ENCODE measurements around the gene ASB10. TPM values are rescaled to one million over a fixed set of nuclear protein-coding genes. Genes with fewer than 3 reads are reported as not detected.
A peak's percentile ranks its signal among the peaks of the same experiment; 100 is the strongest.

Gene ASB10
- total RNA-seq, 1 donor from 2014 or later, result not detected

- Mint-ChIP-seq H3K27ac (ENCODE audit: unreplicated experiment) (no peak overlapping the region), H3K27me3 (ENCODE audit: unreplicated experiment) (peaks cover 7% of the 10 kb centered on the region), H3K36me3 (ENCODE audit: low read depth, unreplicated experiment) (peaks cover 12% of the 10 kb centered on the region), H3K4me1 (ENCODE audit: unreplicated experiment) (no peaks in the 10 kb centered on the region), H3K4me3 (ENCODE audit: unreplicated experiment) (no peak overlapping the region), H3K9me3 (ENCODE audit: unreplicated experiment) (no peaks in the 10 kb centered on the region)
- TF ChIP-seq CTCF (IDR thresholded peaks at IDR 0.05; ENCODE audit: unreplicated experiment), result no peak
- DNase-seq (ENCODE audit: low spot score), result no peak
Measured at GRCh38 chr7:151207804-151208203, 20.8 kb upstream of the ASB10 start.

DNA sequence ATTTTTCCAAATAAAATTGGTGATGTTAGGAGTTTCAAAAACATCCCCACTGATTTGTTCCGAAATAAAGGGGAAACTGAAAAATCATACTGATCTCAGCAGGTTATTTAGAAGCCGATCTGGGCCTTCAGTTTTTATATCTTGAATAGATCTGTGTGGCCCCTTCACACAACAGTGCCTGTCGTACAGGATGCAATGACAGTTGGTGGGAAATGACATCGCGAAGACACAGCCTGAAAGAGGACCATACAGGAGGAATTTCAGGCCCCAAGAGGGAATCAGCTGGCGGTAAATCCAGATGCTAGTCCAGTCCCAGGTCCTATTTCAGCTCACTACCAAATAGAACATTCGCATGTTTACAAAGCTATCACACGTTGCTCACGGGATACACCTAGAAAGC is 20.3 kb upstream of the ASB10 start:
- no peak for TF ChIP-seq CTCF (IDR thresholded peaks at IDR 0.05; ENCODE audit: unreplicated experiment)
- Mint-ChIP-seq H3K36me3 (ENCODE audit: low read depth, unreplicated experiment) (peaks cover 8% of the 10 kb centered on the region), H3K4me3 (ENCODE audit: unreplicated experiment) (no peak overlapping the region), H3K9me3 (ENCODE audit: unreplicated experiment) (no peaks in the 10 kb centered on the region), H3K4me1 (ENCODE audit: unreplicated experiment) (no peaks in the 10 kb centered on the region), H3K27ac (ENCODE audit: unreplicated experiment) (no peak overlapping the region), H3K27me3 (ENCODE audit: unreplicated experiment) (peaks cover 7% of the 10 kb centered on the region)
- DNase-seq (ENCODE audit: low spot score), result no peak

DNA sequence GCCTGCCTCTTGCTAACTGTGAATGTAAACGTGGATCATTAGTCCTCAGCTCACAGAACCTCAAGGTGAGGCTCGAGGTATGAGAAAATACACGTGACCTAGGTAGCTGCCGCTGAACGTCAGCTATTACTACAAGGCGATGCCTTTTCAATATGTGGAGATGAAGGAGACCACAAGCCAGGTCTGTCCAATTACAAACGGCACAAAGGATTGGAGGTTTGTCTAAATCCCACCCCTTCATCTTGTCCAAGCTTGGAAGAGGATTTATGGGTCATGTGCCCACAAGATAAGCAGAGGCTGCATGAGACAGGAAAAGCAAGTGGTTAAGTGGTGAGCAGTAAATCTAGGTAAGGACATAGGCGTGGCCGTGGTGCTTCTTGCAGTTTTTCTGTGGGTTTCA is 19.9 kb upstream of the ASB10 start:
- Mint-ChIP-seq H3K4me1 (ENCODE audit: unreplicated experiment) (no peaks in the 10 kb centered on the region), H3K27ac (ENCODE audit: unreplicated experiment) (no peak overlapping the region), H3K9me3 (ENCODE audit: unreplicated experiment) (no peaks in the 10 kb centered on the region), H3K27me3 (ENCODE audit: unreplicated experiment) (peaks cover 7% of the 10 kb centered on the region), H3K36me3 (ENCODE audit: low read depth, unreplicated experiment) (peaks cover 4% of the 10 kb centered on the region), H3K4me3 (ENCODE audit: unreplicated experiment) (peak overlapping the region; percentile 18)
- DNase-seq (ENCODE audit: low spot score), result no peak
- TF ChIP-seq CTCF (IDR thresholded peaks at IDR 0.05; ENCODE audit: unreplicated experiment), result no peak

DNA sequence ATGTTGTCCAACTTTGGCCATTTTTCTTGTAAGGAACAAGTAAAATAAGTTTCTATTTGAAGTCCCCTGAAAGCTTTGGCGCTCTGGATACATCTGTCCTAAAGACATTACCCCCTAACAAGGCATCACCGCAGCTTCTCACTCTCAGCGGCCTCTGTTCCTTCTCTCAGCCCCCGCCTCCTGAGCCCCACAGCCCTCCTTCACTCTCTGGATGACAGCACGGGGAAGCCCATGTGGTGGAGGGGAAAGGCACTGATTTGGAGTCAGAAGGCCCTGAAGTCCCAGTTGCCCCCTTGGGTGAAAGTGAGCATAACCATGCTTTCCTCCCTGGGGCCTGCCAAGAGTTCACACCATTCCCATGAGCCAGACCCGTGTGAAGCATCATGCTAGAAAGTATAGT is 18.7 kb upstream of the ASB10 start:
- TF ChIP-seq CTCF (IDR thresholded peaks at IDR 0.05; ENCODE audit: unreplicated experiment), result no peak
- H3K27me3 Mint-ChIP-seq (ENCODE audit: unreplicated experiment), result peaks cover 7% of the 10 kb centered on the region
- DNase-seq (ENCODE audit: low spot score), result no peak
- H3K36me3 Mint-ChIP-seq (ENCODE audit: low read depth, unreplicated experiment), result no peaks in the 10 kb centered on the region
- H3K27ac Mint-ChIP-seq (ENCODE audit: unreplicated experiment), result no peak overlapping the region
- H3K9me3 Mint-ChIP-seq (ENCODE audit: unreplicated experiment), result no peaks in the 10 kb centered on the region
- no peaks in the 10 kb centered on the region for H3K4me1 Mint-ChIP-seq (ENCODE audit: unreplicated experiment)
- H3K4me3 Mint-ChIP-seq (ENCODE audit: unreplicated experiment), result no peak overlapping the region

DNA sequence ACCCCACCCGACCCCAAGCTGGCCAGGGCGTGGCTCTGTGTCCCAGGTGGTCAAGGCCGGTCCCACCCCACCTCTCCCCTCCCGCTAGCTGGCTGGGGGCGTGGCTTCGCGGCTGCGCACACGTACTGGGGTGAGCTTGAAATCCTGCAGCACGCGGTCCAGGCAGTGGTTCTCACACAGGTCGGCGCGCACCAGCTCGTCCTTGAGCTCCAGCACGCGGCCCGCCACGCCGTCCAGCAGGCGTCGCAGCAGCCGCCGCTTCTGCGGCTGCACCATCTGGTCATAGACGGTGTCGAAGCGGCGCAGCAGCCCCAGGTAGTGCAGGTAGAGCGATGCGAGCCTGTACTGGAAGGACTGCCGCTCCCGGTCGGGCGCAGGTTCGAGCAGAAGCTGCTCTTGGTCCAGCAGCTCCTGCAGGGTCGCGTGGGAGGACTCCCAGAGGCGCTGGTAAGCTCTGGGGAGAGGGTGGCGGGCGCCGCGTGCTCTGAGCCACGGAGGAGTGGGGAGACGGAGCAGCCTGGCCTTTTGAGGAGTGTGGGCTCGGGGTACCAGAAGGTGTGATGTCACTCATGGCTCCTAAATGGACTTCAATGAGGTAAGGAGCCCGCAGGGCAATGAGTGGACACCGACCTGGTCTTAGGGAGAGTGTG is 17.5 kb upstream of the ASB10 start:
- Mint-ChIP-seq H3K27ac (ENCODE audit: unreplicated experiment) (no peak overlapping the region), H3K36me3 (ENCODE audit: low read depth, unreplicated experiment) (no peaks in the 10 kb centered on the region), H3K4me3 (ENCODE audit: unreplicated experiment) (no peak overlapping the region), H3K4me1 (ENCODE audit: unreplicated experiment) (no peaks in the 10 kb centered on the region), H3K27me3 (ENCODE audit: unreplicated experiment) (peaks cover 7% of the 10 kb centered on the region), H3K9me3 (ENCODE audit: unreplicated experiment) (no peaks in the 10 kb centered on the region)
- no peak for DNase-seq (ENCODE audit: low spot score)
- TF ChIP-seq CTCF (IDR thresholded peaks at IDR 0.05; ENCODE audit: unreplicated experiment), result no peak
